IgD-negative memory B cell (primary cell): ENCODE results near the gene HPDL. TPM values are rescaled to one million over a fixed set of nuclear protein-coding genes. Genes with fewer than 3 reads are reported as not detected.
"Not testable (repeated sequence)": the region's sequence is repeated elsewhere in the genome, so short reads cannot be mapped to it uniquely, and the experiment has no call there.

Experiments used
- H3K27ac Mint-ChIP-seq, 3 donors: one replicate each; pipeline ENCODE4 v1.8.0; 2020 to 2022; ENCODE audit warnings: mild to moderate bottlenecking in 3 of 3, mixed read lengths in 3 of 3, moderate library complexity in 1 of 3
- H3K27me3 Mint-ChIP-seq: one replicate; pipeline ENCODE4 v1.8.0; 2021; ENCODE audit warnings: mixed read lengths
- H3K36me3 Mint-ChIP-seq: one replicate; pipeline ENCODE4 v1.8.0; 2020; ENCODE audit warnings: mild to moderate bottlenecking, mixed read lengths
- H3K4me1 Mint-ChIP-seq, 3 donors: one replicate each; pipeline ENCODE4 v1.8.0; 2020 to 2022; ENCODE audit warnings: mixed read lengths in 3 of 3, mild to moderate bottlenecking in 1 of 3
- H3K4me3 Mint-ChIP-seq, 4 donors: one replicate each; pipeline ENCODE4 v1.8.0; 2020 to 2022; ENCODE audit warnings: mild to moderate bottlenecking in 4 of 4, mixed read lengths in 4 of 4, moderate library complexity in 3 of 4
- H3K9me3 Mint-ChIP-seq, 3 donors: one replicate each; pipeline ENCODE4 v1.8.0; 2020 to 2021; ENCODE audit warnings: mixed read lengths in 3 of 3, mild to moderate bottlenecking in 1 of 3
- polyA plus RNA-seq: library from polyadenylated mRNA; unstranded; fragments of 300-500 nt; fragmentation: Illumina TruSeq; gene quantifications from one replicate; pipeline ENCODE4 v1.2.3, GENCODE V29; 2021

Gene HPDL
- polyA plus RNA-seq: 1.3 TPM

DNA sequence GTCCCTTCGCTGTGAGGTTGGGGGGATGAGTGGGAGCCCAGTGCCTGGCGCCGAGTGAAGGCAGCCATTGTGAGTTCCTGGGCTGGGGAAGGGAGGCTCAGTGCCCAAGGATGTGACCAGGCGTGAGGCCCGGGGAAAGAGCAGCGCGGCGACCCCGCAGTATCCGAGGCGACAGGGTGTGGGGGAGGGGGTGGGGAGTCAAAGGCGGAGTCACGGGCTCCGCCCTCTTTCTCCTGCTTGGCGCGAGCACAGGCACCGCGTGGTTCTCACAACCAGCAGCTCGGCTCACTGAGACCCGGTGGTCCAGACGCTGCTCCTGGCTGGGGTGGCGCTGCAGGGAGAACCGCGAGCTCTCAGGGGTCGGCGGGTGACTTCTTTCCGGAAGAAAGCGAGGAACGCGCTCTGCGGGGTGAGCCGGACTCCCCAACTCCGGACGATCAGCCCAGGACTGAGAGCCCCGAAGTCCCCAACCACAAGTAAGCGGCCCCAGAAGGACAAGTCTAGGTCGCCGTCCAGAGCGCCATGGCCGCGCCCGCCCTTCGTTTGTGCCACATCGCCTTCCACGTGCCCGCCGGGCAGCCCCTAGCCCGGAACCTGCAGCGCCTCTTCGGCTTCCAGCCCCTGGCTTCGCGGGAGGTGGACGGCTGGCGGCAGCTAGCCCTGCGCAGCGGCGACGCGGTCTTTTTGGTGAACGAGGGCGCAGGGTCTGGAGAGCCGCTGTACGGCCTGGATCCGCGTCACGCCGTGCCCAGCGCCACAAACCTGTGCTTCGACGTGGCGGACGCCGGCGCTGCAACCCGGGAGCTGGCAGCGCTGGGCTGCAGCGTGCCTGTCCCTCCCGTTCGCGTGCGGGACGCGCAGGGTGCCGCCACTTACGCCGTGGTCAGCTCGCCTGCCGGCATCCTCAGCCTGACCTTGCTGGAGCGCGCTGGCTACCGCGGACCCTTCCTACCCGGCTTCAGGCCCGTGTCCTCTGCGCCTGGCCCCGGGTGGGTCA is at the start of gene HPDL:
Gene HPDL (plus strand): TSS at position 269 of the 997 bp plus-strand sequence. CDS start 254 bp downstream, at position 523.
- peak within 1 kb of the TSS; percentile 56 to 86 (median 73) for H3K27ac Mint-ChIP-seq
- H3K36me3 Mint-ChIP-seq: peaks cover 3% of the 10 kb centered on the region
- peaks cover 4% of the 10 kb centered on the region for H3K27me3 Mint-ChIP-seq
- peak within 1 kb of the TSS; percentile 83 to 93 (median 88) for H3K4me3 Mint-ChIP-seq
- no peaks in the 10 kb centered on the region for H3K9me3 Mint-ChIP-seq
- peaks cover 0 to 6% (median 6%) of the 10 kb centered on the region in 3 donors for H3K4me1 Mint-ChIP-seq

DNA sequence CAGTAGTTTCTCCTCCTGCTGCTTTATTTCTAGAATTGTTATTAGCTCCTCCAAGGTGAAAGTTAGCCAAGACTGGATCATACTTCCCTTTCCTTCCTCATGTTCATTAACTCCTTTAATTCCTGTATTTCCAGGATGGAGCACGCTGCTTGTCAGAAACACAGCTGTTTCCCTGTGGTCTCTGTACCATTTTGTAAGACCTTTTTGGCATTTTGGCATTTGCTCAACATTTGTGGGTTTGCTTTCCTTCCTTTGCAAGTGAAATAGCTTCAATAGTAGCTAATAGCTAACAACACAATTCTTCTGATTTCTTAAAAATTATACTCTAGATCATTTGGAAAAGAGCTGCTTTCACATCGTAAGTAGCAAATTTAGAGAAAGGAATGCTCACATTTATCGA is 44.3 kb upstream of the HPDL start:
- H3K4me1 Mint-ChIP-seq: peaks cover 0 to 2% (median 0%) of the 10 kb centered on the region in 3 donors
- peaks cover 3% of the 10 kb centered on the region for H3K27me3 Mint-ChIP-seq
- peaks cover 11% of the 10 kb centered on the region for H3K36me3 Mint-ChIP-seq
- H3K27ac Mint-ChIP-seq: no peak overlapping the region
- no peak overlapping the region for H3K4me3 Mint-ChIP-seq
- H3K9me3 Mint-ChIP-seq: peaks cover 2 to 6% (median 4%) of the 10 kb centered on the region in 3 donors

DNA sequence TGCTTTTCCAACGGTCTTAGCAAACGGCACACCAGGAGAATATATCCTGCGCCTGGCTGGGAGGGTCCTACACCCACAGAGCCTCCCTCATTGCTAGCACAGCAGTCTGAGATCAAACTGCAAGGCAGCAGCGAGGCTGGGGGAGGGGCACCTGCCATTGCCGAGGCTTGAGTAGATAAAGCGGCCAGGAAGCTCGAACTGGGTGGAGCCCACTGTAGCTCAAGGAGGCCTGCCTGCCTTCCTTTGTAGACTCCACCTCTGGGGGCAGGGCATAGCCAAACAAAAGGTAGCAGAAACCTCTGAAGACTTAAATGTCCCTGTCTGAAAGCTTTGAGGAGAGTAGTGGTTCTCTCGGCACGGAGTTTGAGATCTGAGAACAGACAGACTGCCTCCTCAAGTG is 41.8 kb upstream of the HPDL start:
- not testable (repeated sequence) for H3K4me1 Mint-ChIP-seq, H3K27me3 Mint-ChIP-seq, H3K9me3 Mint-ChIP-seq, H3K27ac Mint-ChIP-seq, H3K4me3 Mint-ChIP-seq
- peaks cover 10% of the 10 kb centered on the region for H3K36me3 Mint-ChIP-seq

DNA sequence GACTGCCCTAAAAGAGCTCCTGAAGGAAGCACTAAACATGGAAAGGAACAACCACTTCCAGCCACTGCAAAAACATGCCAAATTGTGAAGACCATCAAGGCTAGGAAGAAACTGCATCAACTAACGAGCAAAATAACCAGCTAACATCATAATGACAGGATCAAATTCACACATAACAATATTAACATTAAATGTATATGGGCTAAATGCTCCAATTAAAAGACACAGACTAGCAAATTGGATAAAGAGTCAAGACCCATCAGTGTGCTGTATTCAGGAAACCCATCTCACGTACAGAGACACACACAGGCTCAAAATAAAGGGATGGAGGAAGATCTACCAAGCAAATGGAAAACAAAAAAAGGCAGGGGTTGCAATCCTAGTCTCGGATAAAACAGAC is 40.2 kb upstream of the HPDL start:
- H3K36me3 Mint-ChIP-seq, H3K4me1 Mint-ChIP-seq, H3K27ac Mint-ChIP-seq, H3K9me3 Mint-ChIP-seq, H3K27me3 Mint-ChIP-seq, H3K4me3 Mint-ChIP-seq: not testable (repeated sequence)

DNA sequence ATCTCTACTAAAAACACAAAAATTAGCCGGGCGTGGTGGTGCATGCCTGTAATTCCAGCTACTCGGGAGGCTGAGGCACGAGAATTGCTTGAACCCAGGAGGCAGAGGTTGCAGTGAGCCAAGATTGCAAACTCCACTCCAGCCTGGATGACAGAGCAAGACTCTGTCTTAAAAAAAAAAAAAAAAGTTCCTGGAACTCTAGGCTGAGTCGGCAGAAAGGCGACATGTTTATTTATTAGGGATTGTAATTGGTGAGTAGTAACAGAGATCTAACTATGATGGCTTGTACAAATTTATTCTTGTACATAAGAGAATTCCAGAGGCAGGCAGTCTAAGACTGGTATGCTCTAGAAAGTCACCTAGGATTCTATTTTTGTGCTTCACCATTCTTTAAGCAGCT is 35.7 kb upstream of the HPDL start:
- not testable (repeated sequence) for H3K9me3 Mint-ChIP-seq, H3K4me3 Mint-ChIP-seq, H3K4me1 Mint-ChIP-seq, H3K27me3 Mint-ChIP-seq, H3K27ac Mint-ChIP-seq, H3K36me3 Mint-ChIP-seq

DNA sequence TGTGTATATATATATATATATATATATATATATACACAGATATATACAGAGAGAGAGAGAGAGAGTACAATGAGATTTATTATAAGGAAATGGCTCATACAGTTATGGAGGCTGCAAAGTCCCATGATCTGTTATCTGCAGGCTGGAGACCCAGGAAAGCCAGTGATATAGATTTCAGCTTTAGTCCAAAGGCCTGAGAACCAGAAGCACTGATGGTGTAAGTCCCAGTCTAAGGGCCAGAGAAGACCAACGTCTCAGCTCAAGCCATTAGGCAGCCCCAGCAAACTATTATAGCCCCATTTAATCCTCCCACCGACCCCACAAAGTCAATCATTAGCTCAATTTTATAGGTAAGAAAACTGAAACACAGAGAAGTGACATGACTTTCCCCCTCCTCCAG is 35.0 kb upstream of the HPDL start:
- no peaks in the 10 kb centered on the region for H3K9me3 Mint-ChIP-seq
- H3K4me1 Mint-ChIP-seq: no peaks in the 10 kb centered on the region
- no peak overlapping the region for H3K27ac Mint-ChIP-seq
- H3K4me3 Mint-ChIP-seq: no peak overlapping the region
- peaks cover 1% of the 10 kb centered on the region for H3K36me3 Mint-ChIP-seq
- H3K27me3 Mint-ChIP-seq: no peaks in the 10 kb centered on the region

DNA sequence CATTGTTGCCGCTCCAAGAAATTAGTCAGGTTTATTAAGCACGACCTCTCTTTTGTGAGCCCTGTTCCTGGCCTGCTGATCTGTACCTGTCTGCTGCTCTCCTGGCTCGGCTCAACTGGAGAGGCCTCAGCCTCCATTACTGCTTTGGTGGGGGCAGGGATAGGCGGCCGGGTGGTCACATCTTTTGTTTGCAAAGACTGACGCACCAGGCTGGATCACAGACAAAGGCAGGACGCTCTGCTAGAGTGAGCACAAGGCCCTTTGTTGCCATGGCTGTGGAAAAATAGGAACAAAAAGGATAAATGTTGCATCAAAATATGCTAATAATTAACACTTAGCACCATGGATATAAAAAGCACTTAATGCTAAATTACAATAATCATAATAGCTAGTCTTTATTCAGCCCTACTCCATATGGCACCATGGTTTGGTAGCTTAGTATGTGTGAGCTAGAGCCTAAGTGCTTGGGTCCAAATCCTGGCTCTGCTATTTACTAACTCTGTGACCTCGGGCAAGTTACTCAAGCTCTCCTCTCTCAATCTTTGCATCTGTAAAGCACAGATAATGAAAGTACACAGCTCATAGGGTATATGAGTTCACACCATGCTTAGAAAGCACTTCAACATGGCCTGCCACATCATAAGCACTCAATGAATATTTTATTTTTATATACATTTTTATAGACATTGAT is 28.9 kb upstream of the HPDL start:
- no peak overlapping the region for H3K27ac Mint-ChIP-seq
- H3K4me3 Mint-ChIP-seq: no peak overlapping the region
- H3K27me3 Mint-ChIP-seq: no peaks in the 10 kb centered on the region
- peaks cover 0 to 9% (median 7%) of the 10 kb centered on the region in 3 donors for H3K4me1 Mint-ChIP-seq
- no peaks in the 10 kb centered on the region for H3K9me3 Mint-ChIP-seq
- H3K36me3 Mint-ChIP-seq: peaks cover 2% of the 10 kb centered on the region

DNA sequence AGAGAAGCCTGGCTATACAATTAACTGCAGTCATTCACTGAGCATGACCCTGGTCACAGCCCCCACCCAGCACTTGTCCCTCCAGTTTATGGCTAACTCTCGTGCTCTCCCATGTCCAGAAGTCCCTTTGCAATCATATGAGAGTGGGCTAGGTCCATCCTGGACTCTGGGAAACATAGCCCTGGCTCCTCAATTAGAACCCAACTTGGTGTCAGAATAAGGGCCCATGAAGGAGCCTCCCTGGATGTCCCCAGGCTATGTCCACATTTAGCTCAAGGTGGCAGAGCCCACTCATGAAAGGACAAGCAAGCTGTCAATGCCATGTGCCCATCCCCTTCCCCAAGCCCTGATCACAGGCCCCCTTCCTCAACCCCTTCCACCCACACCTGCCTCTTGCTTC is 27.4 kb upstream of the HPDL start:
- H3K27me3 Mint-ChIP-seq: no peaks in the 10 kb centered on the region
- H3K27ac Mint-ChIP-seq: no peak overlapping the region
- H3K36me3 Mint-ChIP-seq: peaks cover 2% of the 10 kb centered on the region
- peaks cover 0 to 9% (median 9%) of the 10 kb centered on the region in 3 donors for H3K4me1 Mint-ChIP-seq
- no peaks in the 10 kb centered on the region for H3K9me3 Mint-ChIP-seq
- H3K4me3 Mint-ChIP-seq: no peak overlapping the region

DNA sequence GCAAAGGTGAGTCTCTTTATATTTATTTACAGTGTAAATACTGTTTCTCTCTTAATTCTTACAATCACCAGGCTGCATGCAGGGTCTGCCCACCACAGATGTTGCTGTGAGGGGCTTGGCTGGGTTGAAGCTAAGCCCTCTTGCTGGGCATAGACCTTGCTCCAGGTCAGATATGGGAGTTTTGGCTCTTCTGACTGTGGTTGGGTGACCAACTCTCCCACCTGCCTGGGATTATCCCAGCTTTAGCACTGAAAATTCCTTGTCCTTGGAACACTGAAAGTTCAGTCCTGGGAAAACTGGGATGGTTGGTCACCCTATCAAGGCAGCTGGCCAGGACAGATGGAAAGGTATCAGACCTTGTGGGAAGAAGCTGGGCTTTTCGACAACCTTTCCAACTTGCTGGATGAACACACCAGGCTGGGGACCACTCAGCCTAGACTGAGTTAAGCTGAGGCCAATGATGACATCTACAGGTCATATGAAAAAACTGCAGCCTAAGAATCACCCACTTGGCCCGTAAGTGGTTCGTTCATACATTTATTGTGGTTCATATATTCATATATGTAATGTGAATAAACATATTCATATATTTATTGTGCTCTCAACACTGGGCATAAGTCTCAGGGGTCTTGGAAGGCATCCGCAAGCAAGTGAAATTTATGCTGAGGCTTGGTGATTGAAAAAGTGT is 26.6 kb upstream of the HPDL start:
- Mint-ChIP-seq H3K27ac (peak overlapping the region in 2 of 3 donors; percentile 50 to 76), H3K27me3 (no peaks in the 10 kb centered on the region), H3K4me1 (peaks cover 6 to 14% (median 13%) of the 10 kb centered on the region in 3 donors), H3K9me3 (no peaks in the 10 kb centered on the region), H3K36me3 (peaks cover 2% of the 10 kb centered on the region), H3K4me3 (peak overlapping the region in 1 of 4 donors; percentile 60)

DNA sequence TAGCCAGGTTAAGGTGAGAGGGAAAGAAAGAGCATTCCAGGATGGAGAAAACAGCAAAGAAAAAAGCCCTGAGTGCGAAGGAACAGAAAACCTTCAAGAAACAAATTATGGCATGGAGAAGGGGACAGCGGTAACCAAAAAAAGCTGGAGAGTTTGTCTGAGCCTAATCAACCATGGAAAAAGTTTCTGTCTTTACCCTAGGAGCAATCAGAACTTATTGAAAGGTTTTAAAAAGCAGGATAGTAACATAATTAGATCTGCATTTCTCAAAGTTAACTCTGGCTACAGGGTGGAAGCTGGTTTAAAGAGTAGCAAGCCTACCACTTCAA is 26.1 kb upstream of the HPDL start:
- H3K36me3 Mint-ChIP-seq: peaks cover 2% of the 10 kb centered on the region
- H3K4me3 Mint-ChIP-seq: peak overlapping the region in 1 of 4 donors; percentile 60
- peak overlapping the region in 2 of 3 donors; percentile 50 to 76 for H3K27ac Mint-ChIP-seq

DNA sequence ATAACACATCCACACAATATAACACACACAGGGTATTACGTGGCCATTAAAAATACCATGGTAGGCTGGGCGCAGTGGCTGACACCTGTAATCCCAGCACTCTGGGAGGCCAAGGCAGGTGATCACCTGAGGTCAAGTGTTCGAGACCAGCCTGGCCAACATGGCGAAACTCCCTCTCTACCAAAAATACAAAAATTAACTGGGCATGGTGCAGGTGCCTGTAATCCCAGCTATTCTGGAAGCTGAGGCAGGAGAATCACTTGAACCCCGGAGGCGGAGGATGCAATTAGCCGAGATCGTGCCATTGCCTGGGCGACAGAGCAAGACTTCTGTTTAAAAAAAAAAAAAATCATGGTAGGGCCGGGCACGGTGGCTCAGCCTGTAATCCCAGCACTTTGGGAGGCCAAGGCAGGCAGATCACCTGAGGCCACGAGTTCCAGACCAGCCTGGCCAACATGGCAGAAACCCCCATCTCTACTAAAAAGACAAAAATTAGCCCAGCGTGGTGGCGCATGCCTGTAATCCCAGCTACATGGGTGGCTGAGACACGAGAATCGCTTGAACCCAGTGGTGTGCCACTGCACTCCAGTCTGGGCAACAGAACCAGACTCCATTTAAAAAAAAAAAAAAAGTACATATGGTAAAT is 24.1 kb upstream of the HPDL start:
- Mint-ChIP-seq H3K27ac (peak overlapping the region in 2 of 3 donors; percentile 85 to 95), H3K4me3 (peak overlapping the region; percentile 36 to 97 (median 94)), H3K4me1 (peaks cover 22 to 34% (median 25%) of the 10 kb centered on the region in 3 donors)

More for the DNA sequence above, 26.1 kb upstream of the HPDL start:
- no peaks in the 10 kb centered on the region for H3K27me3 Mint-ChIP-seq
- H3K4me1 Mint-ChIP-seq: peaks cover 10 to 19% (median 13%) of the 10 kb centered on the region in 3 donors
- H3K9me3 Mint-ChIP-seq: no peaks in the 10 kb centered on the region

DNA sequence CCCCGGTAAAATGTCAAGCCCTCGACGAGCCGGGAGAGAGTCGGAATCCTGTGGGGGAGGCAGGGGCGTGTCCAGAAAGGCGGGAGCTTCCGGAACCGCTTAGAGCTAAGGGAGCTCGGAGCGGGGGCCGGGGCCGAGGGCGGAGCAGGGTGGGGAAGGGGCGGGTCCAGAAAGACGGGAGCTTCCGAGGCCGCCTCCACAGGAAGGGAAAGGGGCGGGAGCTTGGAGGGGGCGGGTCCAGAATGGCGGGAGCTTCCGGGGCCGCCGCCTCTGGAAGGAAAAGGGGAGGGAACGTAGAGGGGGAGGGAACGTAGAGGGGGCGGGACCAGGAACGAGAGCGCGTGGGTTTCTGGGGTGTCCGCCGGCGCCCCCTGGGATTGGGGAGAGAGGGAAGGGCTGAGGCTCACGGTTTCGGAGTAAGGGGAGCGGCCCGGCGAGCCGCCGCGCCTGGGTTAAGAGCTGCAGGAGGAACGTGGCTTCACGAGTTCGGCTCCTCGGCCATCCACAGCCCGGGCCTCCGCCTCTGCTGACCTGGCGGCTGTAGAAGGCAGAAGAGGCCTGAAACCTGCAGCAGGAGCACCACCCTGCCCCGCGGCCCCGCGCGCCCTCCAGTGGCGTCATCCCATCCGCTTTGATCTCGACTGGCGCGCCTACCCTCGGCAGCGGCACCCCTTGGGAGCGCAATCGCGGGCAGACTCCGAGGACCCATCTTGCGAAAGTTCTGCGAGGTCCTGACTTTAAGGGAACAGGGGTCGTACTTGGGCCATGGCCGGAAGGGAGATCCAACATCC is 23.0 kb upstream of the HPDL start:
- peak overlapping the region; percentile 92 to 98 (median 96) for H3K4me3 Mint-ChIP-seq
- H3K9me3 Mint-ChIP-seq: no peaks in the 10 kb centered on the region
- peaks cover 2% of the 10 kb centered on the region for H3K36me3 Mint-ChIP-seq
- no peaks in the 10 kb centered on the region for H3K27me3 Mint-ChIP-seq
- H3K4me1 Mint-ChIP-seq: peaks cover 22 to 34% (median 25%) of the 10 kb centered on the region in 3 donors
- H3K27ac Mint-ChIP-seq: peak overlapping the region; percentile 95 to 99 (median 99)

More for the DNA sequence above, 24.1 kb upstream of the HPDL start:
- no peaks in the 10 kb centered on the region for H3K9me3 Mint-ChIP-seq
- no peaks in the 10 kb centered on the region for H3K27me3 Mint-ChIP-seq
- H3K36me3 Mint-ChIP-seq: peaks cover 3% of the 10 kb centered on the region

DNA sequence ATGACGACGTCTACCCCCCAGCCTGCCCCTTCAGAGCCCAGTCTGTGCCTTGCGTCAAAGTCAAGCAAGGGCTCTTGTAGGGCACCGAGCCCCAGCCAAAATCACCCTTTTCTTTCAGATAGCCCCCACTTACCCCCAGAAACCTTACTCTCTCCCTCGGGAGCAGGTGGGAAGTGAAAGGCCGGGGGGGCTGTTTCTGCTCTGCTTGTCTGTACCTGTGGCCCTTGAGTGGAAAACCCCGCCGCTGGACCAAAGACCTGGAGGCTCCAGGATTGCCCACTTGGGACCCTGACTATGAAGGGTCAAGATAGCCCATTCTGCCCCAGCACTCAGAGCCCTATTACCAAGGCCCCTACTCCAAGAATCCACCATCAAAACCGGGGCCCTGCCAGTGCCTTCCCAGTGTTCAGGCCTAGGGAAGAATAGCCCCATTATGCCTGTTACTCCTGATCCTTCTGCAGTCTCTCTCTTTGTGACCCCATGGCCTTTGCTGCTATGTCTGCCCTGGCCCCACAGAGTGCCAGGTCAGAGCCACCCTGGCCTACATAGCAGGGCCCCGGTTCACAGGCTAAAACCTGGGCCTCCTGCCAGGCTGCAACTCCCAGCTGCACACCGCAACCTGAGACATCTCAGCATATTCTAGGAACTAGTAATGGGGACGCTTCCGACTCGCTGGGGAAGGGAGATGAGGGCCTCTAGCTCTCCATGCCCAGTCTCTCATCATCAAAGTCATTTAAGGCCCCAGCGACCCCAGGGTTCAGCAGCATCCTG is 22.2 kb upstream of the HPDL start:
- peaks cover 2% of the 10 kb centered on the region for H3K36me3 Mint-ChIP-seq
- H3K27me3 Mint-ChIP-seq: no peaks in the 10 kb centered on the region
- H3K4me3 Mint-ChIP-seq: peak overlapping the region; percentile 92 to 98 (median 96)
- H3K4me1 Mint-ChIP-seq: peaks cover 22 to 34% (median 25%) of the 10 kb centered on the region in 3 donors
- H3K27ac Mint-ChIP-seq: peak overlapping the region; percentile 95 to 99 (median 99)
- no peaks in the 10 kb centered on the region for H3K9me3 Mint-ChIP-seq
